ENCODE data around the gene LDLRAD3.

LDLRAD3 gene

DNA sequence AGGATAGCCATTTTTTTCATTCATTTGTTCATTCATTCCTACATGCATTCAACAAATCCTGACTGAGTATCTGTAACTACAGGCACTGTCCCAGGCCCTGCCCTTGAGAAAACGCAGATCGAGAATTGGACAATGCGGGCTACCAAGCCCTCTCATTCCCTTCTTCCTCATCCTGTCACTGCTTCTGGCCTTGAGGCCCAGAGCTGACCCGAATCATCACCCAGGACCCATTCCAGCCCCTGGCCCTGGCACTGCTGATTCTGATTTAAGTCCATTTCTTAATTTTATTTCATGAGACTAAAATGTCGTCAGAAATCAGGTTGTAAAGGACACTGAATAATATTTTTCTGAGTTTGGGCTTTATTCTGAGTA, 321.1 kb downstream of the LDLRAD3 start:
- Histone ChIP-seq H3K4me1 (ENCODE audit: control insufficient read depth, insufficient read depth, low read length) (no peaks in the 10 kb centered on the region), H3K36me3 (ENCODE audit: control insufficient read depth, insufficient read depth, low read length) (no peaks in the 10 kb centered on the region), H3K27me3 (ENCODE audit: control insufficient read depth, insufficient read depth, low read length) (no peaks in the 10 kb centered on the region), H3K27ac (ENCODE audit: low read depth, low read length) (no peak overlapping the region), H3K9ac (ENCODE audit: low read depth, low read length) (no peak overlapping the region), H3K4me3 (ENCODE audit: low read depth, low read length) (no peak overlapping the region), H3K9me3 (ENCODE audit: control insufficient read depth, insufficient read depth, low read length) (no peaks in the 10 kb centered on the region)

DNA sequence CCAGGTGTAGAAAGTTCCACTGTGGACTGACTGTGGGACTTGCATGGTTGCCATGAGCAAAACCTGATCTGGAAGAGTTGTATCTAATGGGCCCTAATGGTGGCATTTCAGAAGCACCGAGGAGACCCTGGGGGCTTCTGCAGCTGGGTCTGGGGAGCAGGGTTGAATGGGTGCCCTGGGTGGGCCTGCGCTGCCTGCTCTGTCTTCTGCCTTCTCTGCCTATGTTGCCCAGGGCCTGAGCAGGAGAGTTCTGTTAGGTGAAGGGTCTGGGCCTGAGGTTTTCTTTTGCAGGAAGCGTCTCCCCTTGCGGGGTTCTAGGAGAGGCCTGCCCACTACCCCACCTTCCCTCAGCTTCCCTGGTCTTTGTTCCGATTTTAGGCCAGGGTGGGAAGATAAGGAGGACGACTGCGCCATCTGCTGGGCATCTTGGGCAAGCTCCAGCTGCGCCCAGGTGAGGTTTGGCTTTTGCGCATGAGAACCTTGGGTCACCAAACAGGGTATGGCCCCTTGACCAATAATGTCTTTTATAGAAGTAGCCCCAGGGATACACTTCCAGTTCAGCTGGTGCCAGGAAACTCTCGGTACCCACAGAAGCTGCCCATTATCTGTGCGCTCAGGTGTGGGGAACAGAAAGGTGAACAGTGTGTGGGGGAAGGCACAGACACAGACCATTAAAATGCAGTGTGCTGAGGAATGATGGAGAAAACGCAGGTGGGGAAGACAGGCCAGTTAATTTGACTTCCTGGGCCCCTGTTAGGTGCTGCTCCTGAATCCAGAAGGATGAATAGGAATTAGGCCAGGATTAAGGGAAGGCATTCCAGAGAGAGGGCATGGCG, 322.1 kb downstream of the LDLRAD3 start:
- no peaks in the 10 kb centered on the region for H3K4me1 ChIP-seq (ENCODE audit: control insufficient read depth, insufficient read depth, low read length)
- H3K36me3 ChIP-seq (ENCODE audit: control insufficient read depth, insufficient read depth, low read length) = no peaks in the 10 kb centered on the region
- H3K27ac ChIP-seq (ENCODE audit: low read depth, low read length) = no peak overlapping the region
- H3K4me3 ChIP-seq (ENCODE audit: low read depth, low read length) = no peak overlapping the region
- no peak overlapping the region for H3K9ac ChIP-seq (ENCODE audit: low read depth, low read length)
- no peaks in the 10 kb centered on the region for H3K27me3 ChIP-seq (ENCODE audit: control insufficient read depth, insufficient read depth, low read length)
- H3K9me3 ChIP-seq (ENCODE audit: control insufficient read depth, insufficient read depth, low read length) = no peaks in the 10 kb centered on the region

GRCh38 chr11:36266767-36267166, 322.9 kb downstream of the LDLRAD3 start:
- H3K4me1 ChIP-seq (ENCODE audit: control insufficient read depth, insufficient read depth, low read length) = no peaks in the 10 kb centered on the region
- H3K27ac ChIP-seq (ENCODE audit: low read depth, low read length) = no peak overlapping the region
- H3K9ac ChIP-seq (ENCODE audit: low read depth, low read length) = no peak overlapping the region
- no peaks in the 10 kb centered on the region for H3K27me3 ChIP-seq (ENCODE audit: control insufficient read depth, insufficient read depth, low read length)
- no peaks in the 10 kb centered on the region for H3K9me3 ChIP-seq (ENCODE audit: control insufficient read depth, insufficient read depth, low read length)
- no peaks in the 10 kb centered on the region for H3K36me3 ChIP-seq (ENCODE audit: control insufficient read depth, insufficient read depth, low read length)
- no peak overlapping the region for H3K4me3 ChIP-seq (ENCODE audit: low read depth, low read length)

GRCh38 chr11:36268337-36268985, 324.6 kb downstream of the LDLRAD3 start:
- H3K27me3 ChIP-seq (ENCODE audit: control insufficient read depth, insufficient read depth, low read length) = no peaks in the 10 kb centered on the region
- H3K4me1 ChIP-seq (ENCODE audit: control insufficient read depth, insufficient read depth, low read length) = no peaks in the 10 kb centered on the region
- H3K9me3 ChIP-seq (ENCODE audit: control insufficient read depth, insufficient read depth, low read length) = no peaks in the 10 kb centered on the region
- H3K36me3 ChIP-seq (ENCODE audit: control insufficient read depth, insufficient read depth, low read length) = no peaks in the 10 kb centered on the region
- no peak overlapping the region for H3K27ac ChIP-seq (ENCODE audit: low read depth, low read length)
- no peak overlapping the region for H3K4me3 ChIP-seq (ENCODE audit: low read depth, low read length)
- no peak overlapping the region for H3K9ac ChIP-seq (ENCODE audit: low read depth, low read length)

DNA sequence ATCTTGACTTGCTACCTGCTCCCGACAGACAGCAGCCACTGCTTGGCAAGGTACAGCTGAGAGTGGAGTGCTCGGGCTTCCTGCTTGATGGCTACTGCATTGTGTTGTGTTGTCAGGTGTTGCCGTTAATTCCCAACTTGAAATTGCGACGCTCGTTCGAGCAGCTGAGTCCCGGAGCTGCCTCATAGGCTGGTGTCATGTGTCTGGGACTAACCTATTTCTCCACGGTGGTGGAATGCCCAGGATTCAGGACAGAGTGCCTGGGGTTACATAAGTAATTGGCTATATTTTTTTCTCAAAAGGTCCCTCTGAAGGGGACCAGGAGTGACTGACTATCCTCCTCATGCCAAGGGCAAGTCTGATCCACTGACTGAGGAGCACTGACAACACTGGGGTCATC, 326.8 kb downstream of the LDLRAD3 start:
- H3K4me3 ChIP-seq (ENCODE audit: low read depth, low read length) = no peak overlapping the region

DNA sequence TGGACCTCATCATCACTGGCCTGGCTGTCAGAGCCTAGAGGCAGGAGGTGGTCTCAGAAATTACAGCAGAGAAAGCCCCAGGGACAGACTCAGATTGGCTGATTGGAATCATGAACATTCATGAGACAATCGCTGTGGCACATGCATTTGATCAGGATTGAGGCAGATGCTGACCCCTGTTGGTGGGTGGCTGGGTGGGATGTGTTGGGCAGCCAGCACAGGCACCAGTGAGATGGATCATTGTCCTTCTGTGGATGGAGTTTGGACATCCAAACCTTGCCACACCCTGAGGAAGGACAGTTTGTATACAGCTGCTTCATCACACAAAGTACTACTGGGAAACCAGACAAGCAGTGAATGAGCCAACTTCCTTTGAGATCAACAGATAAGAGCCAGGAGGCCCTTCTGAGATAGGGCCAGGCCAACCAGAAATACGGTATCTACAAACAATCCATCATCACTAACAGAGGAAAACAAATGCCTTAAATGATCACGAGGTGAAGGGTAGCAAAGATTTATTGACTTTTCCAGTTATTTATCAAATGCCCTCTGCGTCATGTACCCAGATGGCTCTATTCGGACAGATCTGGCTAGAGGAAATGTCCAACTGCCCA, 328.0 kb downstream of the LDLRAD3 start:
- Histone ChIP-seq H3K36me3 (ENCODE audit: control insufficient read depth, insufficient read depth, low read length) (no peaks in the 10 kb centered on the region; the same call in 1 of the 2 replicates), H3K9ac (ENCODE audit: low read depth, low read length) (no peak overlapping the region), H3K4me1 (ENCODE audit: control insufficient read depth, insufficient read depth, low read length) (no peaks in the 10 kb centered on the region), H3K27ac (ENCODE audit: low read depth, low read length) (no peak overlapping the region), H3K9me3 (ENCODE audit: control insufficient read depth, insufficient read depth, low read length) (no peaks in the 10 kb centered on the region), H3K27me3 (ENCODE audit: control insufficient read depth, insufficient read depth, low read length) (no peaks in the 10 kb centered on the region), H3K4me3 (ENCODE audit: low read depth, low read length) (no peak overlapping the region)

More for the DNA sequence above, 326.8 kb downstream of the LDLRAD3 start:
- Histone ChIP-seq H3K9ac (ENCODE audit: low read depth, low read length) (no peak overlapping the region), H3K27me3 (ENCODE audit: control insufficient read depth, insufficient read depth, low read length) (no peaks in the 10 kb centered on the region), H3K4me1 (ENCODE audit: control insufficient read depth, insufficient read depth, low read length) (no peaks in the 10 kb centered on the region), H3K9me3 (ENCODE audit: control insufficient read depth, insufficient read depth, low read length) (no peaks in the 10 kb centered on the region), H3K27ac (ENCODE audit: low read depth, low read length) (no peak overlapping the region), H3K36me3 (ENCODE audit: control insufficient read depth, insufficient read depth, low read length) (no peaks in the 10 kb centered on the region; the same call in 1 of the 2 replicates)

DNA sequence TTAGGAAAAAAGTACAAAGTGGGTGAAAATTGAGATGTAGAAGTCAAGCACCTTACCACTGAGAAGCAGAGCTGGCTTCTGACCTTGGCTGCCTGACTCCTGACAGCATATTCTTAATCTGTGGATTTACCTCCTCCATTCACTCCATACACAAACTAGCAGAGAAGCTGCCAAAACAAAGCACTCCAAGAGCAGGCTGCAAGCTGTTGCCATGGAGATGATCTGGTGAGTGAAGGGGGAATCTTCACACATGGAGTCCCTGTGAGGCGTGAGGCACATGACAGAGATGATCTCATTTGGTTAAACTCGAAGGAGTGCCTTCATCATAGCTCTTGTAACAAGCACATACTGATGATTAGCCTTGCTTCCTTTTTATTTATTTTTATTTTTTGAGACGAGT, 329.2 kb downstream of the LDLRAD3 start:
- no peak overlapping the region for H3K27ac ChIP-seq (ENCODE audit: low read depth, low read length)
- no peak overlapping the region for H3K4me3 ChIP-seq (ENCODE audit: low read depth, low read length)
- H3K4me1 ChIP-seq (ENCODE audit: control insufficient read depth, insufficient read depth, low read length) = no peaks in the 10 kb centered on the region
- H3K9me3 ChIP-seq (ENCODE audit: control insufficient read depth, insufficient read depth, low read length) = no peaks in the 10 kb centered on the region
- no peaks in the 10 kb centered on the region; the same call in 1 of the 2 replicates for H3K36me3 ChIP-seq (ENCODE audit: control insufficient read depth, insufficient read depth, low read length)
- H3K9ac ChIP-seq (ENCODE audit: low read depth, low read length) = no peak overlapping the region
- H3K27me3 ChIP-seq (ENCODE audit: control insufficient read depth, insufficient read depth, low read length) = no peaks in the 10 kb centered on the region

GRCh38 chr11:36274414-36274813, 330.6 kb downstream of the LDLRAD3 start:
- Histone ChIP-seq H3K9ac (ENCODE audit: low read depth, low read length) (no peak overlapping the region), H3K27ac (ENCODE audit: low read depth, low read length) (no peak overlapping the region), H3K4me1 (ENCODE audit: control insufficient read depth, insufficient read depth, low read length) (no peaks in the 10 kb centered on the region), H3K9me3 (ENCODE audit: control insufficient read depth, insufficient read depth, low read length) (no peaks in the 10 kb centered on the region), H3K27me3 (ENCODE audit: control insufficient read depth, insufficient read depth, low read length) (no peaks in the 10 kb centered on the region), H3K36me3 (ENCODE audit: control insufficient read depth, insufficient read depth, low read length) (no peaks in the 10 kb centered on the region; the same call in 1 of the 2 replicates), H3K4me3 (ENCODE audit: low read depth, low read length) (no peak overlapping the region)

DNA sequence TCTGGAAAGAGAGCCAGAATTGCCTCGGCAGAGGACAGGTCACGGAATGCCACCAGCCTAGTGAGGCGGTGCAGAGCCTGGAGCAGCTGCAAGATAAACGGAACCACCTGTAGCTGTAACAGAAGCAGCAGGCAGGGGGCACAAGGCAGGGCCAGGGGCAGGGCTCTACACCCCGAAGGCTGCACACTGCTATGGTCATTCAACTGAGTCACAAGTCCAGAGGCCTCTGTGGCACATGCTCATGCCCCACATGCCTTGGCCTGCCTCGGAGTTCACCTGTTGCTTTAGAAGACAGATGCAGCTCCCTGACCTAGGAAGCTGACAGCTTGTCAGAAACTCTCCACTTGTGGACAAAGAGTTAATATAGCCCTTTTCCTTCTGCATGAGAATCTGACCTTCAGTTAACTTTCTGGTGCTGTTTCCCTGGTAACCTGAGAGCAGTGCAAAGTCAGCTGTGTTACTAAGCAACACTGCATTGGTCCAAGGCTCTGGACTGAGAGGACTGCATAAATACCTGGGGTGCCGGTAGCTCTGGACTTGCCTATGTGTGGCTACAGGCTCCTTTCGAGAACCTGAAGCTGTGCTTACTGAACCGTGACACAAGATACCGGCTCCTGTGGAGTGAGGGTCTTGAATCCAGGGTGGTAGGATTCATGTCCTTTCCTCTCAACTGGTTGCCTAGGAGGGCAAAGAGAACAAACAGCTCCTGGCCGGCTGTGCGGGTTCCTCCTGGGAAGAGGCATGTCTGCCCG, 334.8 kb downstream of the LDLRAD3 start:
- Histone ChIP-seq H3K4me3 (ENCODE audit: low read depth, low read length) (no peak overlapping the region), H3K27ac (ENCODE audit: low read depth, low read length) (no peak overlapping the region), H3K9ac (ENCODE audit: low read depth, low read length) (no peak overlapping the region), H3K27me3 (ENCODE audit: control insufficient read depth, insufficient read depth, low read length) (no peaks in the 10 kb centered on the region), H3K4me1 (ENCODE audit: control insufficient read depth, insufficient read depth, low read length) (no peaks in the 10 kb centered on the region), H3K36me3 (ENCODE audit: control insufficient read depth, insufficient read depth, low read length) (no peaks in the 10 kb centered on the region; the same call in 1 of the 2 replicates), H3K9me3 (ENCODE audit: control insufficient read depth, insufficient read depth, low read length) (no peaks in the 10 kb centered on the region)

DNA sequence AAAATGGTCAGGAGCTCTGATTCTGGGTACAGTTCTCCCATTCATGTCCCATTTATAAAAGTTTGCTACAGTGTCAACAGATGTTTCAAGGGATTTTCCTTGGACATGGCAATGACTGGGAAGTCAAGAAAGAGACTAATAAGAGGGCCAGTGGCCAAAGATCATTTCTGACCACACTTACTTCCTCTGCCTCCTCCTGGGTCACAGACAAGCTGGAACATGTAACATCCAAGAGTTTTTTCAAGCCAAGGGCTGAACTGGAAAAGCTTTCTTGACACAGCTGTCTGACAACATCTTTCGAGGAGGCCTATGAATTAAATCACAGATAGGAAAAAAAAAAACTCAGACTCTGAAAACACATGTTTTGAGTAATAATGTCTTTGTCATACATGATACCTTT, 336.7 kb downstream of the LDLRAD3 start:
- no peaks in the 10 kb centered on the region for H3K27me3 ChIP-seq (ENCODE audit: control insufficient read depth, insufficient read depth, low read length)
- H3K27ac ChIP-seq (ENCODE audit: low read depth, low read length) = no peak overlapping the region
- H3K36me3 ChIP-seq (ENCODE audit: control insufficient read depth, insufficient read depth, low read length) = no peaks in the 10 kb centered on the region
- H3K9ac ChIP-seq (ENCODE audit: low read depth, low read length) = no peak overlapping the region
- H3K4me1 ChIP-seq (ENCODE audit: control insufficient read depth, insufficient read depth, low read length) = no peaks in the 10 kb centered on the region
- H3K9me3 ChIP-seq (ENCODE audit: control insufficient read depth, insufficient read depth, low read length) = no peaks in the 10 kb centered on the region
- H3K4me3 ChIP-seq (ENCODE audit: low read depth, low read length) = no peak overlapping the region
